HepG2 (cell line): Measurements from ENCODE around the gene NTRK2.

Experiments used
- EZH2 ChIP-seq: conservative IDR thresholded peaks from 2 replicates; pipeline ENCODE4 v1.6.1; 2012; ENCODE audit warnings: mild to moderate bottlenecking, low read depth, low read length, moderate library complexity
- JUN ChIP-seq: sonication (generic); formaldehyde crosslinking; IDR thresholded peaks from 2 replicates; pipeline ENCODE4 v1.4.0; 2020; ENCODE audit warnings: mild to moderate bottlenecking, missing genetic modification reagents
- KDM4B ChIP-seq: sonication (generic); formaldehyde crosslinking; IDR thresholded peaks from 2 replicates; pipeline ENCODE4 v1.4.0; 2020; ENCODE audit warnings: missing genetic modification reagents
- SKIL ChIP-seq: sonication (generic); formaldehyde crosslinking; IDR thresholded peaks from 2 replicates; pipeline ENCODE4 v1.8.0; 2022; ENCODE audit warnings: missing genetic modification reagents, mild to moderate bottlenecking, moderate library complexity, borderline replicate concordance
- SMC3 ChIP-seq: IDR thresholded peaks from 2 replicates; pipeline ENCODE4 v1.6.1; 2011; ENCODE audit warnings: low read length, improper control_type of control experiment
- TCF7 ChIP-seq: sonication (generic); IDR thresholded peaks from 2 replicates; pipeline ENCODE4 v1.6.1; 2016; ENCODE audit warnings: antibody characterized with exemption, low read depth
- ZBTB21 ChIP-seq: sonication (generic); formaldehyde crosslinking; IDR thresholded peaks from 2 replicates; pipeline ENCODE4 v1.4.0; 2020; ENCODE audit warnings: missing genetic modification reagents
- ZNF563 ChIP-seq: sonication (generic); formaldehyde crosslinking; IDR thresholded peaks from 2 replicates; pipeline ENCODE4 v1.8.0; 2022; ENCODE audit warnings: mild to moderate bottlenecking, moderate library complexity, missing genetic modification reagents
- TF ChIP-seq, protein P1 (sequence below): sonication (generic); formaldehyde crosslinking; IDR thresholded peaks from 2 replicates; pipeline ENCODE4 v1.5.0; 2020; ENCODE audit warnings: mild to moderate bottlenecking, missing genetic modification reagents, moderate library complexity

GRCh38 chr9:84891924-84892323, 222.4 kb downstream of the NTRK2 start:
- TF ChIP-seq SMC3 (no peak), TCF7 (no peak), JUN (no peak), SKIL (CRISPR knock-in tag) (no peak), ZNF563 (no peak), EZH2 (no peak), KDM4B (CRISPR knock-in tag) (no peak), ZBTB21 (CRISPR knock-in tag) (no peak)
- TF ChIP-seq, protein P1, sequence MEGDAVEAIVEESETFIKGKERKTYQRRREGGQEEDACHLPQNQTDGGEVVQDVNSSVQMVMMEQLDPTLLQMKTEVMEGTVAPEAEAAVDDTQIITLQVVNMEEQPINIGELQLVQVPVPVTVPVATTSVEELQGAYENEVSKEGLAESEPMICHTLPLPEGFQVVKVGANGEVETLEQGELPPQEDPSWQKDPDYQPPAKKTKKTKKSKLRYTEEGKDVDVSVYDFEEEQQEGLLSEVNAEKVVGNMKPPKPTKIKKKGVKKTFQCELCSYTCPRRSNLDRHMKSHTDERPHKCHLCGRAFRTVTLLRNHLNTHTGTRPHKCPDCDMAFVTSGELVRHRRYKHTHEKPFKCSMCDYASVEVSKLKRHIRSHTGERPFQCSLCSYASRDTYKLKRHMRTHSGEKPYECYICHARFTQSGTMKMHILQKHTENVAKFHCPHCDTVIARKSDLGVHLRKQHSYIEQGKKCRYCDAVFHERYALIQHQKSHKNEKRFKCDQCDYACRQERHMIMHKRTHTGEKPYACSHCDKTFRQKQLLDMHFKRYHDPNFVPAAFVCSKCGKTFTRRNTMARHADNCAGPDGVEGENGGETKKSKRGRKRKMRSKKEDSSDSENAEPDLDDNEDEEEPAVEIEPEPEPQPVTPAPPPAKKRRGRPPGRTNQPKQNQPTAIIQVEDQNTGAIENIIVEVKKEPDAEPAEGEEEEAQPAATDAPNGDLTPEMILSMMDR (CRISPR knock-in tag), result no peak
